Kidney (tissue), 14 donors: Measurements from ENCODE around the gene ATOH7. TPM values are rescaled to one million over a fixed set of nuclear protein-coding genes. Genes with fewer than 3 reads are reported as not detected.

Experiments
- DNase-seq, 5 donors: peaks; one replicate each; pipeline ENCODE4 v3.0.0-alpha.2; 2013 to 2020
- FAIRE-seq: peaks from 2 replicates; lab custom pipeline; 2012; peaks lifted over from hg19 to GRCh38; lab: Jason Lieb, UNC
- H3K27ac ChIP-seq, 2 donors: one replicate each; pipeline ENCODE4 v1.7.0; 2013; ENCODE audit warnings: low read depth in 2 of 2, low read length in 2 of 2, inconsistent platforms in 1 of 2
- H3K27me3 ChIP-seq: one replicate; pipeline ENCODE4 v1.7.1; 2013; ENCODE audit warnings: low read length, inconsistent platforms; ENCODE audit not compliant: control insufficient read depth, insufficient read depth
- H3K36me3 ChIP-seq, 3 donors: one replicate each; pipeline versions ENCODE4 v1.7.0 to v1.7.1; 2013; ENCODE audit warnings: low read length in 3 of 3, control low read depth in 1 of 3, inconsistent platforms in 1 of 3; ENCODE audit not compliant: insufficient read depth in 3 of 3, control insufficient read depth in 2 of 3
- H3K4me1 ChIP-seq, 3 donors: one replicate each; pipeline versions ENCODE4 v1.7.0 to v1.7.1; 2013; ENCODE audit warnings: low read length in 3 of 3, inconsistent platforms in 1 of 3, low read depth in 1 of 3; ENCODE audit not compliant: control insufficient read depth in 2 of 3, insufficient read depth in 2 of 3
- H3K4me3 ChIP-seq, 3 donors: one replicate each; pipeline versions ENCODE4 v1.7.0 to v1.8.1; 2013; ENCODE audit warnings: low read length in 3 of 3, control low read depth in 1 of 3, inconsistent platforms in 1 of 3
- H3K9ac ChIP-seq, 3 donors: one replicate each; pipeline versions ENCODE4 v1.7.0 to v1.7.1; 2013; ENCODE audit warnings: low read length in 3 of 3, control low read depth in 1 of 3, inconsistent platforms in 1 of 3
- H3K9me3 ChIP-seq, 3 donors: one replicate each; pipeline versions ENCODE4 v1.7.0 to v1.7.1; 2013; ENCODE audit warnings: low read length in 3 of 3, control low read depth in 1 of 3, inconsistent platforms in 1 of 3; ENCODE audit not compliant: control insufficient read depth in 2 of 3, insufficient read depth in 1 of 3
- intact Hi-C: fragments of 100-400 bp; cut with DNase I; formaldehyde crosslinking; loops from one replicate; pipeline ENCODE4 v1.11.1; 2022
- polyA plus RNA-seq: library from polyadenylated mRNA; stranded (reverse); fragments of 350-450 nt; fragmentation: Illumina TruSeq; extraction: RNeasy Lipid Tissue Mini Kit (QIAGEN cat#74804); gene quantifications from one replicate; pipeline ENCODE4 v1.2.3, GENCODE V29; 2014; ENCODE audit warnings: low read depth, low replicate concordance; ENCODE audit not compliant: insufficient read depth
- total RNA-seq: library from RNA; stranded (reverse); fragmentation: NEBNext Ultra II Directional; extraction: Animal tissue kit (Norgen Biotek cat#: 25700); gene quantifications from one replicate; pipeline ENCODE4 v1.2.1, GENCODE V29; 2021
- TF ChIP-seq, protein P1 (sequence below): IDR thresholded peaks from 3 replicates; pipeline ENCODE4 v1.5.1; 2012; ENCODE audit warnings: mild to moderate bottlenecking, moderate library complexity, borderline replicate concordance; ENCODE audit not compliant: insufficient read depth; ENCODE audit errors: extremely low read depth
- donor health status: control.
- donor health status: control.
- donor health status: control.
- donor health status: control.
- donor health status: control.
- donor health status: DM: yes; HTN: yes; CAD: no.
- donor health status: Normal renal cell carcinoma (clear cell type).

The ATOH7 gene
- total and polyA plus RNA-seq, 2 donors from 2014 or later, result 0.16 to 0.45 TPM

DNA sequence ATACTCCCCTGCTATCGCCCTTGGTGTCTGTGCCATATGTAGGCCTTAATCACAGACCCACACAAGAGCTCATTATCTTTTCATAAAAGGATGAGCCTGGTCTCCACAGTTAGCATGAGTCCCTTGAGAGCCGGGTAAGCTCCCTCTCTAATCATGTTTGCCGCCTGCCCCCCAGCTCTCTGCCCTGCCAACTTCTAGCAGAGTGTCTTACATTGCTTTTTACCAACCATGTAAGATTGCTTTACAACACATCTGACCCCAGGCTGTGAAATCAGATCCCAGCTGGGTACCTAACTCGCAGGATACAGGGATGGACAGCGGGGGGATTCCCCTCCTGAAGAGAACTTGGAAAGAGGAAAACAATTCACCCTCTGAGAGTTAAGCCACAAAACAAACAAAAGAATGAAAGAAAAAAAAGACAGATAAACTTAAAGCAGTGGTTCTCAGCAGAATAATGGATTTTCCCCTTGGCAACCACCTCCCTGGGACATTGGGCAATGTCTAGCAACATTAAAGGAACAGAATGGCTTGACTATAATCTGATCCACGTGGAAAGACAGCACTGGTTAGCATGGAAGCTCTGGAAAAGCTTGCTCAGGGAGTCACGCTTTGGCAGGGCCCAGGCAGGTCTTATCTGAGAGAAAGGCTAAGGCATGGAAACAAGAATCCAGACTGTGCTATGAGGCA lies 39.4 kb upstream of the ATOH7 start:
- no peaks in the 10 kb centered on the region for H3K9me3 ChIP-seq
- H3K4me1 ChIP-seq, result no peaks in the 10 kb centered on the region
- H3K4me3 ChIP-seq, result no peak overlapping the region
- H3K27ac ChIP-seq, result no peak overlapping the region
- no peak for FAIRE-seq
- intact Hi-C loops, result no loop called here
- TF ChIP-seq, protein P1, sequence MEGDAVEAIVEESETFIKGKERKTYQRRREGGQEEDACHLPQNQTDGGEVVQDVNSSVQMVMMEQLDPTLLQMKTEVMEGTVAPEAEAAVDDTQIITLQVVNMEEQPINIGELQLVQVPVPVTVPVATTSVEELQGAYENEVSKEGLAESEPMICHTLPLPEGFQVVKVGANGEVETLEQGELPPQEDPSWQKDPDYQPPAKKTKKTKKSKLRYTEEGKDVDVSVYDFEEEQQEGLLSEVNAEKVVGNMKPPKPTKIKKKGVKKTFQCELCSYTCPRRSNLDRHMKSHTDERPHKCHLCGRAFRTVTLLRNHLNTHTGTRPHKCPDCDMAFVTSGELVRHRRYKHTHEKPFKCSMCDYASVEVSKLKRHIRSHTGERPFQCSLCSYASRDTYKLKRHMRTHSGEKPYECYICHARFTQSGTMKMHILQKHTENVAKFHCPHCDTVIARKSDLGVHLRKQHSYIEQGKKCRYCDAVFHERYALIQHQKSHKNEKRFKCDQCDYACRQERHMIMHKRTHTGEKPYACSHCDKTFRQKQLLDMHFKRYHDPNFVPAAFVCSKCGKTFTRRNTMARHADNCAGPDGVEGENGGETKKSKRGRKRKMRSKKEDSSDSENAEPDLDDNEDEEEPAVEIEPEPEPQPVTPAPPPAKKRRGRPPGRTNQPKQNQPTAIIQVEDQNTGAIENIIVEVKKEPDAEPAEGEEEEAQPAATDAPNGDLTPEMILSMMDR, result no peak
- no peaks in the 10 kb centered on the region for H3K36me3 ChIP-seq
- DNase-seq, result peak in 3 of 5 donors; percentile 37 to 51 (median 40)
- no peak overlapping the region for H3K9ac ChIP-seq
- no peaks in the 10 kb centered on the region for H3K27me3 ChIP-seq

DNA sequence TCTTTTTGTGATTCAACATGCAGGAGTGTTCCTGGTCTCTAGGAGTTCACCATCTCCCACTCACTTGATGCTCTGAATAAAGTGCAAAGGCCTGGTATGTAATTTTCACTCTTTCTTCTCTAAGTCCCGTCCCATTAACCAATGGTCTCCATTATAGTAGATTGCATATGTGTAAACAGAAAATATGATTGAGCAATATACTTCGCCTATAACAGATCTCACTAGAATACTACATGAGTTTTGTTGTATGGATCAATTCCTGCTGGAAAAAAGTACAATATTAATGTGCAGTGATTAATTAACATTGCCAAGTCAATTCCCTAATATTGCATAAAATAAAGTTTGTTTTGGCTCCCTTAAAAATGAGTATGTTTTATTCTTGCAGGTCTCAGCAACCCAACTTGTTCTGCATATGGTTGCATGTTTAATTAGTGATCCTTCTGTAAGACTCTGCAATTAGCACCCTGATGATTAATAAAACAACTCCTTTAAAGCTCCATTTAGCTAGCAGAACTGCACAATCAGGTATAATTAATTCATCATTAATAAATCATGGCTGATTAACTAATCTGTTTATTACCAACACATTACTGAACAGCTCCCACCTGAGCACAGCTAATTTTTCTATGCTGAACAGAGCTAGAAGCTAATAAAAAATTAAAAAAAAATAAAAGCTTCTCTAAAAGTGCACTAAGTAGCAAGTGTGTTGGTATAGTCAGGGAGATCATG lies 37.8 kb upstream of the ATOH7 start:
- no peak for FAIRE-seq
- DNase-seq, result no peak
- no peak overlapping the region for H3K4me3 ChIP-seq
- no peaks in the 10 kb centered on the region for H3K4me1 ChIP-seq
- no peaks in the 10 kb centered on the region for H3K36me3 ChIP-seq
- no peak overlapping the region for H3K27ac ChIP-seq
- TF ChIP-seq, protein P1, result no peak
- H3K9ac ChIP-seq, result no peak overlapping the region
- H3K9me3 ChIP-seq, result no peaks in the 10 kb centered on the region
- no peaks in the 10 kb centered on the region for H3K27me3 ChIP-seq
- intact Hi-C loops, result no loop called here

DNA sequence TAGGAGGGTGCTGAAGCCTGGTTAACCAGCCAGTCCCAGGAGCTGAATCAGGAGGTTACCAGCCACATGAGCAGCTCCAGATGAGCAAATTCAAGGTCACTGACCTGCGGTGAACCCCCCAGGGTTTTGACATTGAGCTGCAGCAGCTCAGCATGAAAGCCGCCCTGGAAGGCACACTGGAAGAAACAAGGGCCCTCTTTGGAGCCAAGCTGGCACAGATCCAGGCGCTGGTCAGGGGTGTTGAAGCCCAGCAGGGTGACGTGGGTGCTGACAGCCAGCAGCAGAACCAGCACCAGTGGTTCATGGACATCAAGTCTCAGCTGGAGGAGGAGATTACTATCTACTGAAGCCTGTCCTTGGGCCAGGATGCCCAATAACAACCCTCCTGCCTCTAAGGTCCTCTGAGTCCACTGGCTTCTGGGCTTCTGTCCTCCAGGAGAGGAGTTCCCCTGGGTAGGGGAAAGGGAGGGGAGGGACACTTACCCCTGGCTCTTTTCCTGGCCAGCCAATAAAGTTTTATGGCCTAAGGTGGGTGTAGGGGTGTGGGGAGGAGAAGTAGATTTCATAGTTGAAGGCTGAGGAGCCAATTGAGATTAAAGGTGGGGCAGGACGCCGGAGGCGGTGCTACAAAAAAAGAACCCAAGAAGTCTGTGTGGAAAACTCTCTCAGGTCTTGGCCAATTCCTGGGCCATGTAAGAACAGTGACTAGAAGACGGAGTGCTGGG lies 29.4 kb upstream of the ATOH7 start:
- Histone ChIP-seq H3K27me3 (no peaks in the 10 kb centered on the region), H3K27ac (no peak overlapping the region), H3K9ac (no peak overlapping the region), H3K4me1 (peaks cover 0 to 3% (median 0%) of the 10 kb centered on the region in 3 donors), H3K36me3 (no peaks in the 10 kb centered on the region), H3K9me3 (no peaks in the 10 kb centered on the region), H3K4me3 (no peak overlapping the region)
- intact Hi-C loops, result no loop called here
- DNase-seq, result no peak
- FAIRE-seq, result no peak
- TF ChIP-seq, protein P1, result no peak
